ENCODE data around the gene PTPN4.

DNA sequence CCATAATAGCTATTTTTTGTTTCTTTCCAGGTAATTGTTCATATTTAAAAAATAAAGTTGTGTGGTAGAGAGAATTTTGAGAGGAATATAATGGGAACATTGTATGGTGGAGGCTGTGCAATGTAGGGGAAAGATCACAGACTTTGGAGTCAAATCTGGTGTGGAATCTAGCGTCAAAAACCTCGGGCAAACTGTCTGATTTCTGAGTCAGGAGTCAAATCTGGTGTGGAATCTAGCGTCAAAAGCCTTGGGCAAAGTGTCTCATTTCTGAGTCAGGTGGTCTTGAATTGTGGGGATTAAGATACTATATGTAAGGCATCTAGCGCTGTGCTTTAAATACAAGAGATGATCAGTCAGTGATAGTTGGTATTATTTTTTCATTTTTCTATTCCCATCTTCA, 5.1 kb downstream of the PTPN4 start:
- no peak for TF ChIP-seq BHLHE40 (IDR thresholded peaks at IDR 0.05; ENCODE audit: borderline replicate concordance in 1 of 2, low read depth in 2 of 2, low read length in 1 of 2)
- no peak for TF ChIP-seq PRDM15 (CRISPR knock-in tag; IDR thresholded peaks at IDR 0.05)
- TF ChIP-seq, protein P1, sequence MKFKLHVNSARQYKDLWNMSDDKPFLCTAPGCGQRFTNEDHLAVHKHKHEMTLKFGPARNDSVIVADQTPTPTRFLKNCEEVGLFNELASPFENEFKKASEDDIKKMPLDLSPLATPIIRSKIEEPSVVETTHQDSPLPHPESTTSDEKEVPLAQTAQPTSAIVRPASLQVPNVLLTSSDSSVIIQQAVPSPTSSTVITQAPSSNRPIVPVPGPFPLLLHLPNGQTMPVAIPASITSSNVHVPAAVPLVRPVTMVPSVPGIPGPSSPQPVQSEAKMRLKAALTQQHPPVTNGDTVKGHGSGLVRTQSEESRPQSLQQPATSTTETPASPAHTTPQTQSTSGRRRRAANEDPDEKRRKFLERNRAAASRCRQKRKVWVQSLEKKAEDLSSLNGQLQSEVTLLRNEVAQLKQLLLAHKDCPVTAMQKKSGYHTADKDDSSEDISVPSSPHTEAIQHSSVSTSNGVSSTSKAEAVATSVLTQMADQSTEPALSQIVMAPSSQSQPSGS (IDR thresholded peaks at IDR 0.05; ENCODE audit: low read length), result no peak
- TF ChIP-seq FOXM1 (IDR thresholded peaks at IDR 0.05; ENCODE audit: low read depth, low read length), result no peak
- TF ChIP-seq ZNF217 (IDR thresholded peaks at IDR 0.05), result no peak
- TF ChIP-seq EZH2 (IDR thresholded peaks at IDR 0.05; ENCODE audit: borderline replicate concordance, control insufficient read depth, low read depth, low read length), result no peak
- no peak for TF ChIP-seq IKZF2 (IDR thresholded peaks at IDR 0.05)
- no peak for TF ChIP-seq ETV6 (conservative IDR thresholded peaks at IDR 0.05 in 1 of 2, IDR thresholded peaks at IDR 0.05 in 1 of 2; ENCODE audit: borderline replicate concordance in 1 of 2, low read depth in 1 of 2)

All from GM12878 (cell line).